ENCODE data around the gene UBE2Z. TPM values are rescaled to one million over a fixed set of nuclear protein-coding genes. Genes with fewer than 3 reads are reported as not detected.

UBE2Z gene
- total and polyA plus RNA-seq, 2 of the 8 experiments (the other 6 are each of a cell fraction or from before 2014, with no cell fraction given) = 73.4 to 75.9 TPM

GRCh38 chr17:48908853-48909394, 717 bp downstream of the UBE2Z start (continued):
- TF ChIP-seq, protein P1, sequence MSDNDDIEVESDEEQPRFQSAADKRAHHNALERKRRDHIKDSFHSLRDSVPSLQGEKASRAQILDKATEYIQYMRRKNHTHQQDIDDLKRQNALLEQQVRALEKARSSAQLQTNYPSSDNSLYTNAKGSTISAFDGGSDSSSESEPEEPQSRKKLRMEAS (IDR thresholded peaks at IDR 0.05) = peak; percentile 70
- TF ChIP-seq POU5F1 (IDR thresholded peaks at IDR 0.05; ENCODE audit: low read depth, low read length) = no peak
